Liver (tissue), 3 donors: ENCODE data around the gene ATP10A.

Experiments
- ATF3 ChIP-seq: IDR thresholded peaks from 2 replicates; pipeline ENCODE4 v1.6.1; 2016; ENCODE audit warnings: antibody characterized with exemption
- EGR1 ChIP-seq, 2 donors: IDR thresholded peaks; 2 replicates each; pipeline ENCODE4 v1.6.1; 2016 to 2018; ENCODE audit warnings: antibody characterized with exemption in 2 of 2, low read depth in 2 of 2
- FOXA1 ChIP-seq: IDR thresholded peaks from 2 replicates; pipeline ENCODE4 v1.6.1; 2016; ENCODE audit warnings: antibody characterized with exemption
- GABPA ChIP-seq, 2 donors: IDR thresholded peaks in 1 of 2; conservative IDR thresholded peaks in 1 of 2; 2 replicates each; pipeline ENCODE4 v1.6.1; 2016; ENCODE audit warnings: antibody characterized with exemption in 2 of 2, mild to moderate bottlenecking in 1 of 2, moderate library complexity in 1 of 2
- HNF4G ChIP-seq: IDR thresholded peaks from 2 replicates; pipeline ENCODE4 v1.6.1; 2016; ENCODE audit warnings: antibody characterized with exemption
- JUND ChIP-seq, 2 donors: IDR thresholded peaks; 2 replicates each; pipeline ENCODE4 v1.6.1; 2016; ENCODE audit warnings: antibody characterized with exemption in 2 of 2
- MAX ChIP-seq: IDR thresholded peaks from 2 replicates; pipeline ENCODE4 v1.6.1; 2016; ENCODE audit warnings: antibody characterized with exemption
- RAD21 ChIP-seq, 2 donors: IDR thresholded peaks; 2 replicates each; pipeline ENCODE4 v1.6.1; 2016; ENCODE audit warnings: antibody characterized with exemption in 2 of 2, mild to moderate bottlenecking in 2 of 2
- REST ChIP-seq: IDR thresholded peaks from 2 replicates; pipeline ENCODE4 v1.6.1; 2016; ENCODE audit warnings: antibody characterized with exemption, mild to moderate bottlenecking
- RXRA ChIP-seq, 2 donors: IDR thresholded peaks; 2 replicates each; pipeline ENCODE4 v1.6.1; 2017 to 2018; ENCODE audit warnings: antibody characterized with exemption in 2 of 2, mild to moderate bottlenecking in 1 of 2
- TAF1 ChIP-seq: conservative IDR thresholded peaks from 2 replicates; pipeline ENCODE4 v1.6.1; 2016; ENCODE audit warnings: antibody characterized with exemption, mild to moderate bottlenecking
- YY1 ChIP-seq: IDR thresholded peaks from 2 replicates; pipeline ENCODE4 v1.6.1; 2016; ENCODE audit warnings: antibody characterized with exemption, mild to moderate bottlenecking
- ZBTB33 ChIP-seq: IDR thresholded peaks from 2 replicates; pipeline ENCODE4 v1.6.1; 2016; ENCODE audit warnings: antibody characterized with exemption
- TF ChIP-seq, protein P1 (sequence below): fragments of 150-350 bp; IDR thresholded peaks from 2 replicates; pipeline ENCODE4 v1.5.1; 2017; ENCODE audit warnings: improper control_type of control experiment, low read depth, low read length; ENCODE audit not compliant: missing input control
- donor health status: healthy.
- donor health status: healthy.

- TF ChIP-seq, protein P1, sequence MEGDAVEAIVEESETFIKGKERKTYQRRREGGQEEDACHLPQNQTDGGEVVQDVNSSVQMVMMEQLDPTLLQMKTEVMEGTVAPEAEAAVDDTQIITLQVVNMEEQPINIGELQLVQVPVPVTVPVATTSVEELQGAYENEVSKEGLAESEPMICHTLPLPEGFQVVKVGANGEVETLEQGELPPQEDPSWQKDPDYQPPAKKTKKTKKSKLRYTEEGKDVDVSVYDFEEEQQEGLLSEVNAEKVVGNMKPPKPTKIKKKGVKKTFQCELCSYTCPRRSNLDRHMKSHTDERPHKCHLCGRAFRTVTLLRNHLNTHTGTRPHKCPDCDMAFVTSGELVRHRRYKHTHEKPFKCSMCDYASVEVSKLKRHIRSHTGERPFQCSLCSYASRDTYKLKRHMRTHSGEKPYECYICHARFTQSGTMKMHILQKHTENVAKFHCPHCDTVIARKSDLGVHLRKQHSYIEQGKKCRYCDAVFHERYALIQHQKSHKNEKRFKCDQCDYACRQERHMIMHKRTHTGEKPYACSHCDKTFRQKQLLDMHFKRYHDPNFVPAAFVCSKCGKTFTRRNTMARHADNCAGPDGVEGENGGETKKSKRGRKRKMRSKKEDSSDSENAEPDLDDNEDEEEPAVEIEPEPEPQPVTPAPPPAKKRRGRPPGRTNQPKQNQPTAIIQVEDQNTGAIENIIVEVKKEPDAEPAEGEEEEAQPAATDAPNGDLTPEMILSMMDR: no peak
- TF ChIP-seq TAF1: no peak
- TF ChIP-seq MAX: no peak
- TF ChIP-seq REST: no peak
- TF ChIP-seq EGR1 (IDR thresholded peaks at IDR 0.05; ENCODE audit: low read depth in 2 of 2): no peak
- TF ChIP-seq ZBTB33: no peak
- TF ChIP-seq RXRA (IDR thresholded peaks at IDR 0.05): no peak
- no peak for TF ChIP-seq ATF3
- TF ChIP-seq HNF4G: no peak
- no peak for TF ChIP-seq RAD21 (IDR thresholded peaks at IDR 0.05)
- no peak for TF ChIP-seq YY1
- no peak for TF ChIP-seq JUND (IDR thresholded peaks at IDR 0.05)
- no peak for TF ChIP-seq GABPA (IDR thresholded peaks at IDR 0.05 in 1 of 2, conservative IDR thresholded peaks at IDR 0.05 in 1 of 2)
- TF ChIP-seq FOXA1: no peak
Measured at GRCh38 chr15:25686780-25687179, 176.3 kb downstream of the ATP10A start.
